Measurements from ENCODE around the gene TRMT6. TPM values are rescaled to one million over a fixed set of nuclear protein-coding genes. Genes with fewer than 3 reads are reported as not detected.

The TRMT6 gene
- total and polyA plus RNA-seq, 10 of the 15 experiments (the other 5 are each of a cell fraction or from before 2014, with no cell fraction given): 18.2 to 35.5 (median 22.6) TPM

DNA sequence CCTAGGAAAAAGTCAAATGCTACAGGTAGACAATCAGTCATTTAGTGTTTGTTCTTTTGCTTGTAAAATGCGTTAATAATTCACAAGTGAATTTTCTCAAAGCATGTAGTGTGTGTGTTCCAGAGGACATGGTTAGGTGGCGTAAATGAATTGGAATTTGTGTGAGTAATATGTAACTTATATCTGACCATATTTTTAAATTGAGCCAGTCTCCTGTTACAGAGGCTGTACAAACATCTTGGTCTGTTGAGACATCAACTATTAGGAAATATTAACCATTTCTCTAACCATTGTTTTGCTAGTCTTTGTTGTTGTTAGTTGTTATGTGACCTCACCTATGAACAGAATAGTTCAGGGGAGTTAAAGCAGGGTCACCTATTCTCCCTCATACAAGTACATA lies 22.8 kb upstream of the TRMT6 start:
- no peaks in the 10 kb centered on the region for H3K4me1 ChIP-seq (ENCODE audit: control insufficient read depth, insufficient read depth, low read length)
- no peaks in the 10 kb centered on the region for H3K79me2 ChIP-seq (ENCODE audit: control insufficient read depth, insufficient read depth, low read length)
- intact Hi-C loops (cut with micrococcal nuclease; ENCODE audit: unreplicated experiment): no loop called here
- 98% methylated on average over 2 of the region's 2 CpGs for WGBS (ENCODE audit: insufficient coverage, insufficient replicate concordance, low lambda C conversion rate, missing lambda C conversion rate)
- TF ChIP-seq, protein P1, sequence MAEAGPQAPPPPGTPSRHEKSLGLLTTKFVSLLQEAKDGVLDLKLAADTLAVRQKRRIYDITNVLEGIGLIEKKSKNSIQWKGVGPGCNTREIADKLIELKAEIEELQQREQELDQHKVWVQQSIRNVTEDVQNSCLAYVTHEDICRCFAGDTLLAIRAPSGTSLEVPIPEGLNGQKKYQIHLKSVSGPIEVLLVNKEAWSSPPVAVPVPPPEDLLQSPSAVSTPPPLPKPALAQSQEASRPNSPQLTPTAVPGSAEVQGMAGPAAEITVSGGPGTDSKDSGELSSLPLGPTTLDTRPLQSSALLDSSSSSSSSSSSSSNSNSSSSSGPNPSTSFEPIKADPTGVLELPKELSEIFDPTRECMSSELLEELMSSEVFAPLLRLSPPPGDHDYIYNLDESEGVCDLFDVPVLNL (IDR thresholded peaks at IDR 0.05; ENCODE audit: low read depth, low read length): no peak
- no peak for TF ChIP-seq FOXM1 (IDR thresholded peaks at IDR 0.05; ENCODE audit: low read depth, low read length)
- TF ChIP-seq, protein P2, sequence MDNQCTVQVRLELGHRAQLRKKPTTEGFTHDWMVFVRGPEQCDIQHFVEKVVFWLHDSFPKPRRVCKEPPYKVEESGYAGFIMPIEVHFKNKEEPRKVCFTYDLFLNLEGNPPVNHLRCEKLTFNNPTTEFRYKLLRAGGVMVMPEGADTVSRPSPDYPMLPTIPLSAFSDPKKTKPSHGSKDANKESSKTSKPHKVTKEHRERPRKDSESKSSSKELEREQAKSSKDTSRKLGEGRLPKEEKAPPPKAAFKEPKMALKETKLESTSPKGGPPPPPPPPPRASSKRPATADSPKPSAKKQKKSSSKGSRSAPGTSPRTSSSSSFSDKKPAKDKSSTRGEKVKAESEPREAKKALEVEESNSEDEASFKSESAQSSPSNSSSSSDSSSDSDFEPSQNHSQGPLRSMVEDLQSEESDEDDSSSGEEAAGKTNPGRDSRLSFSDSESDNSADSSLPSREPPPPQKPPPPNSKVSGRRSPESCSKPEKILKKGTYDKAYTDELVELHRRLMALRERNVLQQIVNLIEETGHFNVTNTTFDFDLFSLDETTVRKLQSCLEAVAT (IDR thresholded peaks at IDR 0.05): no peak
- TF ChIP-seq SREBF2 (IDR thresholded peaks at IDR 0.05; ENCODE audit: low read length): no peak
- TF ChIP-seq BMI1 (IDR thresholded peaks at IDR 0.05; ENCODE audit: borderline replicate concordance): no peak
- TF ChIP-seq GATAD2B (conservative IDR thresholded peaks at IDR 0.05; ENCODE audit: low read depth): no peak
- TF ChIP-seq EED (IDR thresholded peaks at IDR 0.05; ENCODE audit: low read depth): no peak
- no peak for TF ChIP-seq GABPA (IDR thresholded peaks at IDR 0.05; ENCODE audit: low read depth)
- TF ChIP-seq FOS (IDR thresholded peaks at IDR 0.05; ENCODE audit: borderline replicate concordance, extremely low read depth, insufficient read length): no peak
- no peak for TF ChIP-seq SMC3 (IDR thresholded peaks at IDR 0.05; ENCODE audit: borderline replicate concordance, low read length)
- TF ChIP-seq ZNF274 (IDR thresholded peaks at IDR 0.05; ENCODE audit: insufficient read depth, insufficient read length): no peak
- no peak for ATAC-seq
- no peaks in the 10 kb centered on the region for H3K9me3 ChIP-seq (replicated peaks; ENCODE audit: control insufficient read depth, insufficient read depth, low read length)
- H3K36me3 ChIP-seq (ENCODE audit: control insufficient read depth in 2 of 2, insufficient read depth in 2 of 2, low read length in 1 of 2): peaks cover 5 to 23% of the 10 kb centered on the region in 2 experiments
- H3K27me3 ChIP-seq (replicated peaks in 1 of 2; ENCODE audit: control insufficient read depth in 2 of 2, insufficient read depth in 2 of 2, low read length in 1 of 2): no peaks in the 10 kb centered on the region
- RAD21 ChIA-PET (ENCODE audit: unreplicated experiment): no interaction called here
- H4K20me1 ChIP-seq (ENCODE audit: control insufficient read depth, insufficient read depth): no peaks in the 10 kb centered on the region
- no peak for FAIRE-seq
- CTCF ChIA-PET: interaction anchor here (0.6 to 1.4 kb wide), 3 partner anchors 106 to 444 kb away, joined by 3 to 8 read pairs (median 3); no protein-coding TSS in a partner anchor
- DNase-seq (ENCODE audit: low read depth, low spot score): no peak
- H3K9ac ChIP-seq (ENCODE audit: control insufficient read depth, insufficient read depth, low read length): no peak overlapping the region
- H2AFZ ChIP-seq (ENCODE audit: control insufficient read depth, low read depth, low read length): no peak overlapping the region
- POLR2A ChIA-PET: interaction anchor here (0.8 kb wide), 1 partner anchor 8 kb away, joined by 4 read pairs; no protein-coding TSS in a partner anchor
- H3K27ac ChIP-seq (ENCODE audit: control insufficient read depth, insufficient read depth): no peak overlapping the region
- no peak overlapping the region for H3K4me2 ChIP-seq (ENCODE audit: control insufficient read depth, insufficient read depth)
- no TSS peak for BruUV-seq (replicated peaks)
- H3K4me3 ChIP-seq: no peak overlapping the region
- in situ Hi-C loops (cut with MboI): no loop called here
- SMC1A ChIA-PET (ENCODE audit: uncharacterized antibody, unreplicated experiment): interaction anchor here (1.2 to 1.3 kb wide), 2 partner anchors 21 to 60 kb away, joined by 4 read pairs; no protein-coding TSS in a partner anchor

All from GM12878 (cell line).